GM19452 (cell line): ENCODE data around the gene CYTH3.

Experiments used
- ATAC-seq: cut with Tn5 transposase; IDR thresholded peaks from one replicate; pipeline ENCODE4 v1.9.1; 2021; ENCODE audit not compliant: unreplicated experiment

CYTH3 gene

DNA sequence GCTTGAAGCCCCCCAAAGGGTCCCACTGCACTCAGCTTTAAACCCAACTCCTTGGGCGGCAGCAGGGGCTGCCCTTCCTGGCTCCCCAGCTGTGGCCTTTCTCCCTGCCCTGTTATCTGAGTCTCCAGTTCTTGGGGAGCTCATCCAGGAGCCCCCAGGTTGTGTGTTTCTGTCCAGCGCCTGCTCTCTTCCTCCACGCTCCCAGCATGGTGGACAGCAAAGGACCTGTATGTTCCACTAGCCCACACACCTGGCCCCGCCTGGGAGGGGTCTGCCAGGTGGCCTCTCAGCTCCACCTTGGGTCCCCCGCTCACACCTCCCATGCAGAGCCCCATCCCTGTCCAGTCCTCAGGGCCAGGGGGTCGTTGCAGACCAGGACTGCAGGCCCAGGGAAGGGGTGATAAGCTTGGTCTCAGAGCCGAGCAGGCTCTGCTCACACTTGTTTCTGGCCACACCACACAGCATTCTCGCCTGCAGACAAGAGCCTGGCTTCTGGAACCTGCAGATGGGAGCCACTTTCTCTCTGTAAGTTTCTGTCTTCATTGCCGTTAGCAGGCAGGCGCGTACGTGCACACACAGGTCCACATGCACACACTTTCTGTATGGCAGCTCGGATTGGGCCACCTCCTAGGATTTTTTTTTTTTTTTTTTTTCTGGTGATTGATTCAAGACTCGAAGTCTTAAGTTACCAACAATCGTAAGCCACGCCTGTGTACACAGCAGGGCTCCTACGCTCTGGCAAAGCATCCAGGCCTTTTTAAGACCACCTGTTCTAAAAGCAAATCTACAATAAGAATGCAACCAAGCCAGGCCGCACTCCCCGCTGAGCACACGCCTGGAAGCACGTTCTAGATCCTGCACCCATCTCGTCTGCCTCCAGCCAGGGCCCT, 104.6 kb downstream of the CYTH3 start:
- ATAC-seq, result no peak

DNA sequence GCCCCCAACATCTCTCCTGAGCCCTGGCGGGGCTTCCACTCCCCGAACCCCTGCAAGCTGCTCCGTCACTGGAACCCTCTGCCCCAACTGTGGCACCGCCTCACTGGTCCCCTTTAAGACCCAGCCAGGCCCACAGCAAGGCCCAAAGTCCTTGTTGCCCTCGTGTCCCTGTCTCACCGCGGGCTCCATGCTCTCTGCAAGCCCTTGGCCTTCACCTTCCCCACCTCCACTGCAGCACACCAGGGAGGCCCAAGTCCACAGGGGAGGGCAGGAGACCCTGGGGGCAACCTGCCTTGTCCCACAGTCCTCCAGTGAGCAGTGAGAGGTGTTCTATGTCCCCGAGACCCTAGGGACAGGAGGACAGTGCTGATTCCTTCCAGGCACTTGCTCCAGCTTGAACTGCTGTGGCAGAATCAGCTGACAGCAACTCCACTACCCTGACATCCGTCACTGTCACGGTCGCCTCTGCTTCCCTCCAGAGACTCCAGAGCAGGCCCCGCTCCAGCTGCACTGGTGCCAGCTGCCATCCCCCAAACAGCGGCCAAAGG, 105.3 kb downstream of the CYTH3 start:
- ATAC-seq, result no peak

DNA sequence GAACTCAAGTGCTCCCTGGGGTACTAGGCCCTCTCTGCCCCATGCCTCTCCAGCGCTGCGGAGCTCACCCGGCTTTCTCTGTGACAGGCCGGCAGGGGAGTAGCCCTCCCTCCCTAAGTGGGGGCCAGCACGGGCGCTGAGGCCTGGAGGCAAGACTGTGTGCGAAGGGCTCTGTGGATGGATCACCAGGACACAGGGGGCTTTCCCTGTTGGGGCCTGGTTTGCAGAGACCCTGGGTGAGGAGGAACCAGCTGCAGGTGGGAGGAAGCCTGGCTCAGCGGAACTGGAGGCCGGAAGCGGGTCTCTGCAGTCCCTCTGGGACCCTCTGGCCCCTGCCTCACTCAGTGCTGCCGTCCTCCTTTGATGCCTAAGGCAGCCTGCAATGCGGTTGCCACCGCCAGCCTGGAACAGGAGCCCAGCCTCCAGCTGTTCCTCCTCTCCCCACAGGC, 106.0 kb downstream of the CYTH3 start:
- ATAC-seq, result no peak

DNA sequence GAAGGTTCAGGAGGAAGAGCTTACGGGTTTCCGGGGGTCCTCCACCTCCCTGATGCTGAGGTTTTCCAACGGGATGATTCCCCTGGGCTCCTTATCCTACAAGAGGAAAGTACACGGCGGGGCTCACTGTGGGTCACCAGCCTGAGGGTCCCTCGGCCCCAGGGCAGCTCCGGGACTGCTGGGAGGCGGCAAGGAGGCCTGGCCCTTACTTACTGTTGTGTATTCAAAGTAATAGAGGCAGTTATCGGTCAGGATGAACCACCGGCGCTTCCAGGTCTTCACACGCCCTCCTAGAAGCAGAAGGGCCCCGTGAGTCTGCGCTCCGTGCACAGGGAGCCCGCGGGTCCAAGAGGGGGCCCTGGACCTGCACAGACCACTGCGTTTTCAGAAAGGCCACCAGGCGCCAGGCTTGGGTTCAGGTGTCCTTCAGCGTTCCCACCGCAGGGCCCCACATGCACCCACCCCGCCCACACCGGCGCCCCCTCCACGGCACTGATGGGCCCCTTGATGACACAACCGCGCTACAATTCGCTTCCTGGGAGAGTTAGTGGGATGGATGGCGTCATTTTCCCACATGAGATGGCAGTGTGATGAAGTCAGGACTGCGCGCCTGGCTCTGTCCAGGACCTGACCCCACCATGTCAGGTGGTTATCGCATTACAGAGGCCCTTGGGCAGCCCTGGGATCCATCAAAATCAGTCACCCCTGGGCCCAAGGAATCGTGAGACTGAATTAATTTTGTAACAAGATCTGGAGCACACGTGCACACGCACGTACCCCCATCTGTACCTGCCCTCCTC, 106.7 kb downstream of the CYTH3 start:
- ATAC-seq, result no peak

DNA sequence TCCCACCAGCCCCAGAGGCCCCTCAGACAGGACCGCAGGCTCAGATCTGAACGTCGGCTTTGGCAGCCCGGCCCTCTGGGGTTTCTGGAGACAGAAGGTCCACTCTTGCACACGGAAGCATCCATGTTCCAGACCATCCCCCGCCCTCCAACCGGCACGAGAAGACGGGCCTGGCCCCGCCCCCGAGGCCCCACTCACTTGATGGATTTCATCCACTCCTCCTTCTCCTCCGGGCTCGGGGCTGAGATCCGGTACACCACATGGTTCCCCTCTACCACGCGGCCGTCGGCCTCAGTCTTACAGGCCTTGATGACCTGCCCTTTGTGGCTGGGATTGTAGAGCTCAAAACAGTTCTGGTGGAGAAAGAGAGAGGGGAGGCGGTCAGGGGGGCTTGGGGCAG, 107.3 kb downstream of the CYTH3 start:
- ATAC-seq, result no peak

DNA sequence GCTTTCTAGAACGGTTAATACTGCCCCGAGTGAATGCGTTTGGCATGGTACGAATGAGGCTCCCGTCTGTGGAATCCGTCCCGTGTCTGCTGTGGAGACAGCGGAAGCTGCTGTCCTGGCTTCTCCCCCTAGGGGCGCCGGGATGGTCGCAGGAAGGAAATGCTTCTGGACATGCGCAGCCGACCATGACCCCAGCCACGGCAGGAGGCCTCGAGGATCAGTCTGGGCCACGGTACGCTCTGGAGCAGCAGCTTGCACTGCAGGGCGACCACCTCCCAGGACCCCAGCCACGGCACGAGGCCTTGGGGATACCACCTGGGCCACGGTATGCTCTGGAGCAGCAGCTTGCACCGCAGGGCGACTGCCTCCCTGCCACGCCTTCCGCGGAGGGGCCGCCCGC, 107.9 kb downstream of the CYTH3 start:
- ATAC-seq, result no peak

DNA sequence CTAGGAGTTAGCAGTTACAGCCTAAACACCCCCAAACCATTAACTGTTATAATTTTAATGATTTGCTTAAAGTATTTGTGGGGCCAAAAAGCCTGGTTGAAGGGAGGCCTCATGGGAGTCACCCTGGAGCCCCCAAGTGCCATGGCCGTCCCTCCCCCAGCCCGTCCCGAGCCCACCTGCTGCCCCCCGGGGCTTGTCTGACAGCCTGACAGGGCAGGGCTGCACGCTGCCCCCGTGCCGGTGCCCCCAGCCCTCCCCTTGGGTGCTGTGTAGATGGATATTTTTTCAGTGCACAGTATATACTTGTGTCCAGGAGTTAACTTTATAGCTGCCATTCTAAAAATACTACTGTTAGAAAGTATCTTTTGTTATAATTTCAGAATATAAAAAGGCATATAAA, 108.4 kb downstream of the CYTH3 start:
- no peak for ATAC-seq

DNA sequence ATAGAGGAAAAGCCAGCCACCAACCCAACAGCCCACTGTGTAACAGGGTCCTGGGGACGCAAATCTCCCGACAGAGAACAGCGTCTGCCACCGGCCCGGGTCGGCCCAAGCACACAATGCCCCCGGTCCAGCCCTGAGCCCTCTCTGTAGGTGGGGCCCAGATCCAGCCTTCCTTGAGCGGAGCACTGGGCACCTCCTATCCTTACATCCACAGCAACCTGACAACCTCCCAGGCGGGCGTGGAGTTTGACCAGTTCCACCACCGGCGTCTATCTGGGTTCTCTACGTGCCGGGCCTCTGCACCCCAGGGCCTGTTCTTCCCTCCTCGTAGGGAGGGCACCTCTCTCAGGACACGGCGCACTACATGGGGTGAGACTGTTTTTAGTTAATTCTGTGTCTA, 109.0 kb downstream of the CYTH3 start:
- no peak for ATAC-seq

DNA sequence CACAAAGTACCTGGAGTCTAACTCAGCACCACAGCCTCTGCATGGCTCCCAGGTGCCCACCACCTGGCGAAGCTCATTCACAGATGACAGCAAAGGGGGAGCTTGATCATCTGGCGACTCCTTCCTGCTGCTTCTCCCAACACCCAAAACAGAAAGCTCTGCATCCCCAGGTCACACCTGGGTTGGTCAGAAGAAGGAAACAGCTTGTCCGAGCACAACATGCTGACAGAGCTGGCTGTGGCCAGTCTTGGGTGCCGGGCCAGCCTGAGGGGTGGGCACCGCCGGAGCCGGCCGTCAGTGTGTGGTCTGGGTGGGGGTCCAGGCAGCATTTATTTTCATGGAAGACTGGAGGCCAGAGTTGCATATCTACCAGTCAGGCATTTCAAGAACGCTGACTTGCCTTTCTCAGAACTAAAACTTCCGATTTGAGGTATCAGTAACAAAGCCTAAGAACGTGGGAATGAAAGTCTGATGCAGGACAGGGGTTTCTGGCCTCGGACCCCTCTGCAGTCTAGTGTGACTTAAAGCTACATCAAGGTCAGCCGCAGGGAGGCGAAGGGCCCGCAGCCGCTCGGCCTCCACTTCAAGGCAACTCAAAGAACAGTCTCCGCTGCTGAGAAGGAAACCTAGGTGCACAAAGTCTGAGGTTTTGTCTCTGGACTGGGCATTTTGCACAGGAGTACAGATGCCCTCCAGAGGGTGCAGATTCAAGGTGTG, 109.6 kb downstream of the CYTH3 start:
- no peak for ATAC-seq

DNA sequence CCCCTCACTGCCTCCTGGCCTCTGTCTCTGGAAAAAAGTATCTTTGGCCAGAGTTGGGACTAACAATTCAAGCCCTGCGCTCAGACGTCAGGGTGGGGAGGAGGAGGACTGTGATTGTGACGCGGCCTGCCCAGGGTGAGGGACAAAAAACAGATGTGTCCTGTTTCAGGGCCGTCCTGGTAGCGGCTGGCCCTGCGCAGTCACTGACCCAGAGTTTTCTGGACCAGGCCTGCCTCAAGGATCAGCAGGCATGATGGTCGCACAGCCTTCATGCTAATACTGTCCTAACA, 110.1 kb downstream of the CYTH3 start:
- no peak for ATAC-seq

DNA sequence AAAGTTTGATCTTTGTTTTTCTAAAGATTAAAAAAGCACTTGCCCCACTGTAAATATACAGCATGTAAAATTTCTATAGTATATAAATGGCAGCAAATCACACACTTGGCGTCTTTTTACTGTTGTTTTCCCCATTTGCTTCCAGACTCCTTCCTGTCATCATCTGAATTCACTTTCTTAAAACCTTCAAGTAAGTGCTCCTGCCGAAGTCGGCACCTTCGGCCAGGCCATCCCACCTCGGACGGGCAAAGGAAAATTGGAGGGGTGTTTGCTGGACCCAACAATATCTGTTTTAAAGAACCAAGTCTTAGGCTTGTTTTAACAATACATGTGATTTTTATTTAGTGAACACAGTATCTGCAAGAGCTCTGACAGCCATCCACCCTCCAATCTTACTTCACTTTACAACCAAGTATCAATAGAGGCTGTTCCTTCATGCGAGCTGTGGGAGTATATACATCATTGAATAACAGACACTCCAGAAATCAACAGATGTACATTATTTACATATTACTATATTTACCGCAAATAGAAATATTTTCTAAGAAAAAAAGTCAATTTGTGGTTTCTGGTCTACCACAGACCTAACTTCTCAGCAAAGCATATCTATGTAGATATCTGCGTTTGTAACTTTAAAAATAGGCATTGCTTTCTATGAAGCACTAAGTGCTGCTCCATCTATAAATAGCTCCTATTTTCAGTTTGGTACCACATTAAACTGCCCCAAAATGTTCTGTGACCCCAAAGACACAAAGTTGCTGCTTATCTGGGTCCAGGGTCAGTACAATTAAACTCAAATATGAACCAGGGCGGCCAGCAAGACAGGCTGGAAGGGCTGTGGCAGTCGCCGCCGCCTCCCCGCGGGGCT, 110.7 kb downstream of the CYTH3 start:
- ATAC-seq, result no peak

DNA sequence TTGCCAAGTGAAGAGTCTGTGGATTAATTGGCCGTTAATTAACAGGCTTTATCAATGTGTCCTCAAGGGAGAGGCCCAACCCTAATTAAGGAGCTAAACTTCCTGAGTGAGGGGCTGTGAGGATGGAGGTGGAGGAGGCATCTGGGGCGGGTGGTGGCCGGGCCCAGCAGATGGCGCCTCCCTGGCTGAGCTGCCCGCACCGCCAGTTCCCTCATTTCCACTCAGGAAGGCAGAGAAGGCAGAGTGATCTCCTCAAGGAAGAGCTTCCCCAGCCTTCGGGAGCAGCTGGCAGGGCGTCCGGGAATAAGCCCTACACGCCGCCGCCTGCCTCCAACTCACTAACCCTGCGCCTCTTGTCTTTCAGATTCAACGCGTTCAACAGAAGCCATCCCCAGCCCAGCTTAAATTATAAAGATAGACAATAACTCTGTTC, 112.2 kb downstream of the CYTH3 start:
- ATAC-seq, result no peak

DNA sequence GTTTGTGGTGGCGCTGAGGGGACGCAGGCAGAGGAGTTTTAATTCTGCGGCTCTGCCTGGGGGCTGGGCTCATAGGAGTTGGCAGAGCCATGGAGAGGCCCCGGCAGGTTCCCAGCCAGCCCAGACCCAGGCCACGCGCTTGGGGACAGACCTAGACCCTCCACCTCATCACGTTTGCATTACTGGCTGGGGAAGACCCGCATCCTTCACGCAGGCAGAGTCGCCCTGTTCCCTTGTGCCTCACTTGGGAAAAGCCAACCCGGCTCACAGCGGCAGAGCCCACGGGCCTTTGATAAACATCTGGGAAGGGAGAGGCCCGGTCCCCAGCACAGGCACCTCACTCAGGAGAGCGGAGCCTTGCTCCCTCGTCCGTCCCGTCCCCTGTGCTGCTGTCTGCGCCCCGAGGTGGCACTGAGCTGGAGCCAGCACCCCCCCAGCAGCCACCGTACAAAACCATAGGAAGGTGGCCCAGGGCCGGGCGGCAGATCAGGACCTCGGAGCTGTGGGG, 112.8 kb downstream of the CYTH3 start:
- no peak for ATAC-seq

DNA sequence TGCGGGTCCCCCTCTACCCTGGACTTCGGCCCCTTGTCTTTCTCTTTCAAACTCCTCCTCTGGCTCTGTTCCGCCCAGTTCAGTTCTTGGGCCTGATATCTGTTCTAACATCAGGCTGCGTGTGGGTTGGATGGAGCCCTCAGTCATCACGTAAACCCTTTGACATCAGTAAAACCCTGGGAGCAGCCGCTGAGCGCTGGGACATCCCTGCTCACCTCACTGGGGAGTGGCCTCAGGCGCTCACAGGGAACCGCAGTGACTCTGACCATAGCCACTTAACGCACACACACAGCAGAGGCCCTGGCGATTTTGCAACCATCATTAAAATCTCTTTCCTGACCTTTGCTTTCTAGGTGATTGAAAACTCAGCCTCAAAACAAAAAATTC, 113.3 kb downstream of the CYTH3 start:
- no peak for ATAC-seq

DNA sequence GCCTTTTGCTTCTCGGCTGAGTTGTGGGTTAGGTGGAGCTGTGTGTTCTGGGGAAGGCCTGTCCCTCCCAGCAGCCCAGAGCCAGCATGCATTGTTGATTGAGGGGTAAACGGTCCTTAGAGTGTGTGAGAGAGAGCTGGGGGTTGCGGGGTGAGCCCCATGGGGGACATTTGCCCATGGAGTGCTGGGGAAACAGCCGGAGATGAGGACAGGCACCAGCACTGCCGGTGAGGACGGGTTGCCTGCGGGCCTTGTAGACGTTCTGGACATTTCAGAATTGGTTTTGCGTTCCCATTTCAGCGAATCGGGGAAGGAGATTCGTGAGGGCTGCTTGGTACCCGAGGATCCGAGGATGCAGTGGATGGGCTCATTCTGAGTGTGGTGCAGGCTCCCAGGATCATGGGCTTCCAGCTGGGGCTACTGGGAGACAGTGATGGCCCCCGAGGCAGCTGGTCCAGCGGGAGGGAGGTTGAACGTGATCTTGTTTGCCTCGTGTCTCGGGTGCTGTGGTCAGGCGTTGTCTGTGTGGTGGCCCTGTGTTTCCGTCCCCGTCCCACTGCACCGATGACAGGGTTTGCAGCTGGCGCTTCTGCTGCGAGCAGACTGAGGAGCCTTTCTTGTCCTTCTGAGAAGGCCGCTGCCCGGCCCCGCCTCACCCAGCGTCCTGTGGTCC, 113.9 kb downstream of the CYTH3 start:
- no peak for ATAC-seq

DNA sequence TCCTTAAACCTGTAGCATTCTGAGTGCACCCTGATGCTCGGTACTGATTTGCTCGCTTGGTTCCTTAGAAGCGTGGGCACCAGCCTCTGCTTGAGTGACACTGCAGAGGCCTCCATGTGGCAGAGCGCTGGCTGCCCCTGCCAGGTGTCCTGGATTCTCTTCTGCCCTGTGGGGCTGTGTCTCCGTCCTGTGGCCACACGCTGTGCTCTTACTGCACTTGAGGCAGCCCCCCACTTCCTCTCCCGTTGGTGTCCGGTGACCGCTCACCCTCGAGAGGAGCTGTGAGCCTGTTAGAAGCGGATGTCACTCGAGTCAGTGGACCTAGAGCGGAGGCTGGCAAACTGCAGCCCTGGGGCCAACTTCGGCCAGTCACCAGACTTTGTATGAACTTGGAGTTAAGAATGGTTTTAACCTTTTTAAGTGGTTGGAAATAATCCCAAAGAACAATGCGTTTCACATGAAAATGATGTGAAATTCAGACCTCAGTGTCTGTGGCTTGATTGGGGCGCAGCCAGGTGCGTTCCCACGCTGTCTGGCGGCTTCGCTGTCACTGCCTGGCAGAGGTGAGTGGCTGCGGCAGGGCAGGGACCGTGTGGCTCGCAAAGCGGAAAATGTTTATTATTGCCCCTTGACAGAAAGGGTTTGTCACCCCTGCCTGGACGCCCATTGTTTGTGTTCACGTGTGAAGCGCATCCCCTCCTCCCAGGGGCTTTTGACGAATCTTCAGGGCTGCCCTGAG, 114.6 kb downstream of the CYTH3 start:
- ATAC-seq, result no peak

DNA sequence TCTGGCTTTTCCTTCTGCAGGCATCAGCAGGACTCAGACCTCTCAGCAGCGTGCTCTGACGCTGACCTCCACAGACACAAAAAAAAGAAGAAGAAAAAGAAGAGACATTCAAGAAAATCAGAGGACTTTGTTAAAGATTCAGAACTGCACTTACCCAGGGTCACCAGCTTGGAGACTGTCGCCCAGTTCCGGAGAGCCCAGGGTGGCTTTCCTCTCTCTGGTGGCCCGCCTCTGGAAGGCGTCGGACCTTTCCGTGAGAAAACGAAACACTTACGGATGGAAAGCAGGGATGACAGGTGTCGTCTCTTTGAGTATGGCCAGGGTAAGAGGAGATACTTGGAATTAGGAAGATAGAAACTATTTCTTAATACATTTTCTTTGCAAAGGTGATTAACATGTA, 115.7 kb downstream of the CYTH3 start:
- no peak for ATAC-seq

DNA sequence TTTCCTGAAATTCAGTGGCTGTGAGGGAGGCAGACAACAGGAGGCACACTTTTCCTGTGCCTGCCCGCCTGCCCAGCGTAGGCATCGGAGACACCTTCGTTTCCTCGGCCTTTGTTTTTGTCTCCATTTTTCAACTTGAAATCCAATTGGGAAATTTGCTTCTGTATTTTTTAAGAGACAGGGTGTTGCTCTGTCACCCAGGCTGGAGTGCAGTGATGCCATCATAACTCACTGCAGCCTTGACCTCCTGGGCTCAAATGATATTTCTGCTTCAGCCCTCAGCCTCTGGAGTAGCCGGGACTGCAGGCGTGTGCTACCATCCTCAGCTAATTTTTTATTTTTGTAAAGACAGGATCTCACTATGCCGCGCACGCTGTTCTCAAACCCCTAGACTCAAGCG, 116.8 kb downstream of the CYTH3 start:
- no peak for ATAC-seq
